NB4 (cell line): Measurements from ENCODE around the gene TBC1D10B.
A peak's percentile ranks its signal among the peaks of the same experiment; 100 is the strongest.

ENCODE experiments used
- DNase-seq: peaks from one replicate; pipeline ENCODE4 v3.0.0; 2010; ENCODE audit warnings: low read depth
- H3K4me3 ChIP-seq: one replicate; pipeline ENCODE4 v1.5.1; 2011; ENCODE audit warnings: mild to moderate bottlenecking, low read depth, low read length, moderate library complexity
- MYC ChIP-seq: IDR thresholded peaks from 2 replicates; pipeline ENCODE4 v1.6.1; 2011; ENCODE audit warnings: low read depth, low read length
- POLR2A ChIP-seq: IDR thresholded peaks from 2 replicates; pipeline ENCODE4 v1.6.1; 2011; ENCODE audit warnings: mild to moderate bottlenecking; ENCODE audit not compliant: insufficient read length; ENCODE audit errors: extremely low read depth
- TF ChIP-seq, protein P1 (sequence below): IDR thresholded peaks from one replicate; pipeline ENCODE4 v1.5.1; 2012; ENCODE audit warnings: low read depth, low read length
- TF ChIP-seq, protein P2 (sequence below): IDR thresholded peaks from 2 replicates; pipeline ENCODE4 v1.6.1; 2011; ENCODE audit warnings: low read depth, low read length

Gene TBC1D10B

DNA sequence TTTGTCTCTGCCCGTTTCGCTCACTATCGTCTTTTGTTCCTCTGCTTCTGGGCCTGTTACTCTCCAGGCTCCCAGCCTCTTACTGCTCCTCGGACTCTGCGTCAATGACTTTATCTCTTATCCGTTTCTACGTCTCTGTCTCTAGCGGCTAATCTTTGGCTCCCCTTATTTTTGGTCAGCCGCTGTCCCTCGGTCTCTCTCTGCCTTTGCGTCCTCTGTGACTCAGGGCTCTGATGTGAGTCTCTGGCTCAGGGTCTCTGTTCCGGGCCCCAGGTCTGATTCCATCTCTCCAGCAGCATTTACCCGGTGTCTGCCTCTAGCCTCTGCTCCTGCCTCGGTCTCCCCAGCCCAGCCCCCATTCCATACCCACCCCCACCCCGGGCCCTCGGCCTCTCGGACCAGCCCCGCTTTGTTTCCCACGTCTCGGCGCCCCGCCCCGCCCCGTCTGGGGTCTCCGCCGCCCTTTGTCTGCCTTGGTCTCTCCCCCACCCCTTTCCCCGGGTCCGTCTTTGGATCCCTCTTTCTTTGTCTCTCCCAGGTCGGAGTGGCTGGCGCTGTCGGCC lies 24.4 kb upstream of the TBC1D10B start:
- H3K4me3 ChIP-seq, result peak overlapping the region; percentile 75
- TF ChIP-seq POLR2A (no peak), MYC (no peak)
- TF ChIP-seq, protein P1, sequence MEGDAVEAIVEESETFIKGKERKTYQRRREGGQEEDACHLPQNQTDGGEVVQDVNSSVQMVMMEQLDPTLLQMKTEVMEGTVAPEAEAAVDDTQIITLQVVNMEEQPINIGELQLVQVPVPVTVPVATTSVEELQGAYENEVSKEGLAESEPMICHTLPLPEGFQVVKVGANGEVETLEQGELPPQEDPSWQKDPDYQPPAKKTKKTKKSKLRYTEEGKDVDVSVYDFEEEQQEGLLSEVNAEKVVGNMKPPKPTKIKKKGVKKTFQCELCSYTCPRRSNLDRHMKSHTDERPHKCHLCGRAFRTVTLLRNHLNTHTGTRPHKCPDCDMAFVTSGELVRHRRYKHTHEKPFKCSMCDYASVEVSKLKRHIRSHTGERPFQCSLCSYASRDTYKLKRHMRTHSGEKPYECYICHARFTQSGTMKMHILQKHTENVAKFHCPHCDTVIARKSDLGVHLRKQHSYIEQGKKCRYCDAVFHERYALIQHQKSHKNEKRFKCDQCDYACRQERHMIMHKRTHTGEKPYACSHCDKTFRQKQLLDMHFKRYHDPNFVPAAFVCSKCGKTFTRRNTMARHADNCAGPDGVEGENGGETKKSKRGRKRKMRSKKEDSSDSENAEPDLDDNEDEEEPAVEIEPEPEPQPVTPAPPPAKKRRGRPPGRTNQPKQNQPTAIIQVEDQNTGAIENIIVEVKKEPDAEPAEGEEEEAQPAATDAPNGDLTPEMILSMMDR, result no peak
- TF ChIP-seq, protein P2, sequence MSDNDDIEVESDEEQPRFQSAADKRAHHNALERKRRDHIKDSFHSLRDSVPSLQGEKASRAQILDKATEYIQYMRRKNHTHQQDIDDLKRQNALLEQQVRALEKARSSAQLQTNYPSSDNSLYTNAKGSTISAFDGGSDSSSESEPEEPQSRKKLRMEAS, result no peak
- no peak for DNase-seq

DNA sequence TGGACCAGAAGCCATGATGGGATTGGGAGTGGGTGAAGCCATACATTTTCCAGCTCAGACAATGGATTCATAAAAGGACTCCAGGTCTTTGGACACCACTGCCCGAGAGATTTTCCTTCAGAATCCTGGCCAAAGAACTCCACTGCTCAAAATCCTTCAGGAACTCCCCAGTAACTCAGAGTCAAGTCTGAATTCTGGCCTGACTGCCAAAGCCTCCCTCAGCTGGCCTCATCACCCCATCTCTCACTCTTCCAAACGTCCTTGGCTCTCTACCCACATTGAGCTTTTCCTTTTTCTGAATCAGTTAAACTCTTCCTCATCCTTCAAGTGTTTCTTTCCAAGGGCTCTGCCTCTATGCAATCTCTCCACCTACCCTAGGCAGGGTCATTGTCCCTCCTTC lies 13.2 kb upstream of the TBC1D10B start:
- DNase-seq, result no peak
- no peak overlapping the region for H3K4me3 ChIP-seq
- TF ChIP-seq, protein P1, result no peak
- no peak for TF ChIP-seq MYC
- no peak for TF ChIP-seq POLR2A
- TF ChIP-seq, protein P2, result no peak

DNA sequence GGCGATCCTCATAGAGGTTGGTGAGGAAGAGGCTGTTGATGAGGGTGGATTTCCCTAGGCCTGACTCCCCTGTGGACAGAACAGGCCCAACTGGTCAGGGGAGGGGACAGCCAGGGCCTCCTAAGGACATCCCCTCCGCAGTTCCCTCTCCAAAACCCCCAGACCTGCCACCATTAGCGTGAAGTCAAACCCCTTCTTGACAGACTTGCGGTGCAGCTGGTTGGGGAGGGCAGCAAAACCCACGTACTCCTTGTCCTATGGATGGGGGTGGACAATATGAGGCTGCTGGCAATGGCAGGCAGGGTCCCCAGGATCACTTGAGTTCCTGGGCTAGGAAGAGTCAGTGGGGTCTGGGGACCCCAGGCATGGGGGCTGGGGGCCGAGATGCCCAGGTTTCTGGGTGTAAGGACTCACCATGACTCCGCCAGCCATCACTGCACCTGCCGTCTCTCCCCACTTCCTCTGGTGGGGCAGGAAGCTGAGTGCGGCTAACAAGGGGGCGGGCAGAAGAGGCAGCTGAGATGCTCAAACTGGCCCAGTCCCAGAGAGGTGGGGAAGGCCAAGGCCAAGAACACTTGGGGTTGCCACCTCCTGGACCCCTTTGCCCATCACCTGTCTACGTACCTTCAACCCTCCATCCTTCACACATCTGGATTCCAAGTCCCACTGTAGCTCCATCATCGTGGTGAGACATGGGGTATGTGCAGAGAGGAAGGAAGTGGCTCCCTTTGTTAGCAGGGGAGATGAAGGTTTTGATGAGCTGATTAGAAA lies 12.0 kb upstream of the TBC1D10B start, which contains the start of gene SEPTIN1:
TSS of gene SEPTIN1 (minus strand) at position 451 of the 771 bp plus-strand sequence. CDS start at position 432, 19 bp downstream.
- TF ChIP-seq, protein P2, result no peak
- TF ChIP-seq, protein P1, result no peak
- no peak for TF ChIP-seq MYC
- no peak within 1 kb of the TSS for H3K4me3 ChIP-seq
- no peak for DNase-seq

DNA sequence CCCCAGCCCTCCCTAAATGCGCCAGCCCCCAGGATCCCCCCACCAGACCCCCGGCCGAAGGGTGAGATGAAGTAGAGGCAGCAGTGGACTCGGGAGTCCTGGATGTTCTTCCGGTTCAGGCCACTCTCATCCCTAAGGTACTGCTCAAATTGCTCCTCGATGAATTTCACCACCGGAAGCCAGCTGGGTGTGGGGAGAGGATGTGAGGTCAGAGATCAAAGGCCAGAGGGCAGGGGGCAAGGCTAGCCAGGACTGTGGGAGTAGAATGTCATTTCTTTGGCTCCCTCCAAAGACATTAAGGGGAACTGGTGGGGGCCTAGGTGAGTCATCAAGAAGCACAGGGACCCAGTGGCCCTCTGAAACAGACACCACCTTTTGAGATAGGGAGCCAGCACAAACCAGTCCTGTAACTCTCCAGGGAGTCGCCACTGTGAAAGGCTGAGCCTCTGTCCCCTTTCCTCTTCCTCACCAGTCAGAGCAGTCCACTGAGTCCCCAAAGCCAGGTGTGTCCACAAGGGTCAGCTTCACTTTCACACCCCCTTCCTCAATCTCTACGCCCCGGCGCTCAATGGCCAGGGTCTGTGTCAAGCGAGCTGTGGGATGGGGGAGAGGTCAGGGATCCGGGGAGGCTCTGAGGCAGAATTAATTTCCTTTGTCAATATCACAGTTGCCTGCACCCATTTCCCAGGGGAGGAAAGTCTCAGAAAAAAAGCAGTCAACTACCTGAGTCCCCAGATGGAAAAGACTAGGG lies 11.2 kb upstream of the TBC1D10B start:
- no peak overlapping the region for H3K4me3 ChIP-seq
- TF ChIP-seq, protein P1, result no peak
- TF ChIP-seq, protein P2, result no peak
- TF ChIP-seq POLR2A (no peak), MYC (0 out of 2 replicates have a peak, but pooled peaks have one; percentile 45)
- peak; percentile 77 for DNase-seq

DNA sequence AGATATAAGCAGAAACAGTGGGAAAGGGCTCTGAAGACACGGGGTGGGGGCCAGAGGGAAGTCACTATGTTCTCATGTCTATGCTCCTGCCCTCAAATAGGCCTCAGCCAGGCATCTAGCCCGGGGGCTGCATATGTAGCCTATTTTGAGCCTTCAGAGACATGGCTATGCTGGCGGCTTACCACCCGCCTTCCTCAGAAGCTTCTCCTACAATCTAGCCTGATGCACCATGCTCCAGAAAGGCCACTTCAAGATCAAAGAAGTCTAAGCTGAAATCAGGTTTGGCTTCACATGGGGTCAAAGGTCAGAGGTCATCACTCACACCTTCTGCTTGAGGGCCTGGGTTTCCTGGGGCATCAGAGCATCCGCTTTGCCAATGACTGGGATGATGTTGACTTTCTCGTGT lies 10.5 kb upstream of the TBC1D10B start:
- TF ChIP-seq, protein P2, result no peak
- TF ChIP-seq MYC, result no peak
- no peak for TF ChIP-seq POLR2A
- TF ChIP-seq, protein P1, result no peak
- no peak overlapping the region for H3K4me3 ChIP-seq
- DNase-seq, result no peak
